Cortex of kidney (tissue), 1 donor: Measurements from ENCODE around the gene FGGY.

ENCODE experiments used
- DNase-seq: peaks from one replicate; lab custom pipeline; 2025; lab: John Stamatoyannopoulos, UW

The FGGY gene

DNA sequence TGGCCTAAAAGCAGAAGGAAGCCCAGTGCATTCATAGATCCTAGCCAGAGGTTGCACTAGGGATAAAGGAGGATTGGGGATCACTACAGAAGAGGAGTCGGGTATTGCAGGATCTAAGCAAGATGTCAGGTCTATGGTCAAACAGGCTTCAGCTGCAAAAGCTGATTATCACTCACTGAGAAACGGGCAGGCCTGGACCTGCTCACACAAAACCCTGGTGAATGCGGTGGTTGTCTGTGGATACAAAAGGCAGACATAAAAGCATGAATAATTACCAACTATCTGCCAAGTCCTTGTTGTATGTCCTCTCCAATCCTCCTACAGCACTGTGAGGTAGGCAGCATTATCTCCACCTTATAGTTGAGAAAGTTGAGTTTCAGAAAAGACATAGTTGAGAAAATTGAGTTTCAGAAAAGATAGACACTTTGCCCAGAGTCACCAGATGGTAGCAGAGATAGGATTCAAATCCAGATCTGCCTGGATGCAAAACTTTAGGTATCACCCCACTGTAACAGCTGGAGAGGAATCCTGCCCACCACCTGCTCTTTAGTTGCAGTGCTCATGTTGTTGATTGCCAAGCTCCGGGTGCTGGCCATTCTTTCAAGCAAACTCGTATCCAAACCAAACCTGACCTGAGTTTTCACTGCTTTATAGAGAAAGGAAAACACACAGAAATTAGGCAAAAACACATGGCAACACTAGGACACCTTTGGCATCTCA, 468.3 kb downstream of the FGGY start:
- no peak for DNase-seq

DNA sequence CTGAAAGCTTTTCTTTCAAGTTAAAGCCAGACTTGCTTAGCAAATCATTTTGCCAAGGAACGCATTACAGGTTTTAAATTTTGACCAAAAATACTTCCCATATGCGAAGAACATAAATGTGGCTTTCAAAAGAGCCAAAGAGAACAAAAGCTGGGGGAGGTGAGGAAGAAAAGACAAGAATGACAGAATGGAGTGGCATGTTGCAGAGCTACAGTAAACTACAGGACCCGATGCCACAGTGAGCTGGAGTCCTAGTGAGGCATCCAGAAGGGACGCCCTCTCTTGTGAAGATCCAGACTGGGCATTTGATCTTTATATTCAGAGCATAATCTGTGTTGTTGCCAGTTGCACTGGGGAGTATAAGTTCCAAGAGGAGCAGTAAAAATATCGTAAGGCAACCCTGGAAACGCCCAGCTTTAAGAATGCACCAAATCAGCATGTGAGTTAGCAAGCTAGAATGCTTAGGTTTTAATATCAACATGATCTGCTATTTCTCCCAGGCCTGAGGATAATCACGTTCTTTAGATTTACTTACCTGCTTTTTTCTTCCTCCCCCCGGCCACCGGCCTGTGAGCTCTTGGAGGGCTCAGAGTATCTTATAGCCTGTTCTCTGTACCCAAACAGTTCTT, 469.4 kb downstream of the FGGY start:
- DNase-seq: no peak

DNA sequence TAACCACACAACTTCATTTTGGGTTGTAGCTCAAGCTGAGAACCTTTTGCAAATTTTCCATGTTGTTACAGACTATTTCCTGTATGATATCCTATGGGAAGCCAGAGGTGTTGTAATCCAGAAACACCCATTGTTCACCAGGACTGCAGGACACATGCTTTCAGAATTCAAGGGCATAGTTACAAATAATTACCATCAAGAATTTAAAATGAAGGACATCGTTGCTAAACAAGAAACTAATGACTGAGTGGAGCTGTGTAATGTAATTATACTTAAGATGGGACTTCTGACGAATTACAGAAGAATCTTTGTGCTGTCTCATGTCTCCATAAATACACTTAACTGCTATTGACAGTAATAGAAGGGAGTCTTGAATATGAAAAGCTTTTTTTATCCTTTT, 470.2 kb downstream of the FGGY start:
- no peak for DNase-seq

DNA sequence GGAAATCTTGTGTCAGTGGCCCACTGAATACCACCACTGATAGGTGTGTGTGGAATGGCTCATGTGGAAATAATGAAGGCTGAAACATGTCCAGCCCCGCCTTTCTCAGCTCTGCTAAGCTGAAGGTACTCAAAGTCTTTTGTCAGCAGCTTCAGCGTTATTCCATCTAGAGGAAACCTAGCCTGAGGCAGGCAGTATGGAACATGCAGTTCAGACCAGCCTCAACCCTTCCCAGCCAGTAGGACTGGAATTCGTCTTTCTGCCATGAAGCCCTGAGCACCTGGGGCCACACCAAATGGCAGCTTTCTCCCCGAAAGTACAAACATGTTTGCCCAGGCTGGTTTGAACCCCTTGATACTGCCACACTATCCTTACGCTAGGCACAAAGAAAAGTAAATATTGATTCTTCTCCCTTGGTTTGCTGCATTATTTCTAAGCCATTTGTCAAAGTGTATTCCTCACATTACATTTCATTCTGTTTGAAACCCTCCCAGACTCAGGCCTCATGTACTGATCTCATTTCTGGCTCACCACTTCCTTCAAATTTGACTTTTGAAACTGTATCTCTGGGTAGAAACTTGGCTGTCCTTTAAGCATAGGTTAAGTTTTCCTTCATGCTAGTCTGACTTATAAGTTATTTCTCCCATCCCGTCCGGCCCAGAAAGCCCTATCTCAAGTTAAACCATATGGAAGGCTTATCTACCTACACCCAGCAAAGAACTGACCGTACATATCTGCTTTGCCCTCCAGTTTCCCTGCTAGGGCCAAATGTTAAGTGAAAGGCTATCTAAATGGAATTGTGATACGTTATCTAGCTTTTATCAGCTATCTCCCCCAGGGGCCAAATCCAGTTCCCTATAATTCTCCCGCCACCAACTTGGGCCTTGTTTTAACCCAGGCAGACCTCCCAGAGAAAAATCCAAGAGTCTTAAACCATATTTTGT, 472.2 kb downstream of the FGGY start:
- no peak for DNase-seq

DNA sequence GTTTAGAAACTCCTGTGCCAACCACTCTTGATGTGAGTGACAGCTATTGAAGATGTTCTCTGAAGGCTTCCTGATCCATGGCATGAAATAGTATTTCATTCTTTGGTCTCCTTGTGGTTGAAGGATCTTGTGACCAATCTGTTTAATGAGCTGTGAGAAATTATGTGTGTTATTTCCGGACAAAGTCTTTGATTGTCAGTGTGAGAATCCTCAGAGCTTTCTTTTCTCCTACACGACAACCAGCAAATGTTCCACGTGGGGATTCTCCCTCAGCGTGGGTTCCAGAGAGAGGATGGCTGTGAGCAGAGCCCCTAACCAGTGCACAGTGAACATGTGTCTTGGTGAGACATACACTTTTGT, 472.8 kb downstream of the FGGY start:
- DNase-seq: no peak

DNA sequence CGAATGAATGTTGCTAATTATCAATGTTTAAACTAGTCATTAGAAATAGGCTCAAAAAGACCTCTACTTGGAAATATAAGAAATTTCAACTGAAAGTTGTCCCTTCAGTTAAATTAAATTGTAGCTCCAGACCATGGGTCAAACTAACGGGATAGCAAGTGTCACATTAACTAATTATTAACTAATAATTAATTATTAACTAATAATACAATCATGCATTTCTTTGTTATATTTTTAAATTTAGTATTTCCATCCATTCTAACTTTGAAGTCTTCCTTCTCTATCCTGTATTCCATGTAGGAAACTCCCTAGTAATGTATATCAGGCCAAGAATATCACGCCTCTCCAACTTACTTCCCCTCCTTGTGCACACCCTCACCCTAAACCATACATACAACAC, 474.5 kb downstream of the FGGY start:
- no peak for DNase-seq

DNA sequence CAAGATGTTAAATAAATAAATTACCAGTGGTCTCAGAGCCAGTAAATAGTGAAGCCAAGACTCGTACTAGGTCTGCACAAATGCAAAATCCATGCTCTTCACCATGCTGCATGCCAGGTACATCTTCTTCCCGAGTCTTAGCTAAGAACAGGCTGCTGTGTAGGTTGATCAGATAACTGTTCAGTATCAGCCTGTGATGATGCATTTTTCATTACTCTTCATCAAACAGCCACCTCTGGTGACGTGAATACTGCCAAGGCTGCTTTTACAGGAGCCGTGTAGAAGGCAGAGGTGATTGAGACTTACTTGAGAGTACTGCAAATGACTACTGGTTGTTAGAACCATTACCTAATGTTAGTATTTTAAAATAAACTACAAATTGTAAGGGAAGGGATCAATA, 478.6 kb downstream of the FGGY start:
- DNase-seq: no peak

DNA sequence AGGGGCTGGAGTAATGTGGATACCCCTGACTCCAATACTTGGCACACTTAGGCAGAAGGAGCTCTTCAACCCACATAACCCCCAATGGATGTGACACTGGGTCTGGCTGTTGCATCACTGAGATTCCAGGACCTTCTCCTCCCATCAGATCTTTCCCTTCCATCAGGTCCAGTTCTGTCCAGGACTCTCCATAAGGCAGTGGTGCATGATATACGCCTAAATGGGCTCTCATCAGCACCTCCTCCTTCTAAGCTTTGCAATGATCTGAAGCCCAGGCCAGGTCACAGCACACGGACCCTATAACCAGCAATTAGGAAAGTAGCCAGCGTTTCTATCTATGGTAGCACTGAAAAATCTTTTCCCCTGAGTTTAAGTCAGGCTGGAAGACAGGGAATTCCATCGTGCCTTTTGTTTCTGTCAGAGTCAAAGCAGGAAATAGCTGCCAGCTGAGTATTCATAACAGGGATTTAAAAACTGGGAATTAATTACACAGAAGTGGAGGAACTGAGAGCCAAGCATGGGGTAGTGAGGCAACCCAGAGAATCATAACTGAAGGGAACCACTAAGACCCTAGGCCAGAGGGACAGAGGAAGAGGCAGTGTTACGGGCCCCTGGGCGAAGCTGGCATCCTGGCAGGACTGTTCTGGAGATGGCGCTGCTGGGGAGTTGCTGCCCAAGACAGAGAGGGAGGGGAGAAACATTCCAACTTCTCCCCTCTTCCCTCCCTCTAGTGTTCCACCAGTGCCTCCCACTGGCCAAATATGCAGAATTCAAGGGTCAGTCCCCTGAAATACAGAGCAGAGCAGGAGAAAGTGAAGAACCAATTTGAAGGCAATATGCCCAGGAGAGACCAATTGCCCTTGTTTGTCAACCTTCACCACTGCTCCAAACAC, 480.3 kb downstream of the FGGY start:
- no peak for DNase-seq

DNA sequence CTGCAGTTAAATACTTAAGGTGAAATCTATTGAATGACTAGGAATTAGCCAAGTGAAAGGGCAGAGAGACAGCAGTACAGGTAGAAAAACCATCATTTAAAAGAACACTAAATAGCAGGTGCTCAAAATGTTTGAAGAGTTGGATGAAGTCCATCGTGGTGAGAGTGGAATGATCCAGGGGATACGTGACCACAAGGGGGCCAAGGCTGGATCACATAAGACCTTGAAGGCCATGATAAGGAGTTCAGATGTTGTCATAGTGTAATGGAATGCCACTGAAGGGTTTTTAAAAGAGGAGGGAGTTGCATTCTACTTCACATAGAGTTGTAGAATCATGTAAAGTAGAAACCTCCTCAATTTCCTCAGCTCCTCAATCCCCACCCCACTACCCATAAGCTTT, 483.1 kb downstream of the FGGY start:
- no peak for DNase-seq

DNA sequence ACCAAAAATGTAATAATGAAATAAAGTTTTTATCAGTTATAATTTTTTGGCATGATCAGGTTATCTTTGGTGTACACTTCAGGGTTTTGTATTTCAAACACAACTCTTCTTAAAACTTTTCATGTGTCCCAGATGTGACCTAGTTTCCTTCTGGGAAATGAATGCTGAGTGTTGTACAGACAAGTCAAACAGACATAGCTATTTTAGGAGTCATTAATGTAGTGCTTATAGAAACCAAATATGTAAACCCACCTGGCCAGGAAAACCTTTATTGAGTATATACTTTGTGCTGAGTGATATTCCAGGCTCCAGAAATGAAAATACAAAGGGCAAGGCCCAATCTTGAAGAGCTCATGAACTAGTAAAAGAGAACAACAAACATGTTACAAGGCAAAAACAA, 491.9 kb downstream of the FGGY start:
- DNase-seq: no peak

DNA sequence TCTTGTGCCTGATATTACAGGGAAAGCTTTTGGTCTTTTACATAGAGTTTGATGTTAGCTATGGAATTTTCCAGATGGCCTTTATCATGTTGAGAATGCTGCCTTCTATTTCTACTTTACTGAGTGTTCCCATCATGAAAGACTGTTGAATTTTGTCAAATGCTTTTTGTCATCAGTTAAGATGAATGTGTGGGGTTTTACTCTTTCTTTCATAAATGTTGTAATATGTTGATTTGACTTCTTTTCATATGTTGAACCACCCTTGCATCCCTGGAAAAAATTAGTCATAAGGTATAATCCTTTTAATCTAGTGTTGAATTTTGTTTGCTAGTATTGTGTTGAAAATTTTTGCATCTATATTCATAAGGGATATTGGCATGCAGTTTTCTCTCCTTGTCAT, 501.7 kb downstream of the FGGY start:
- no peak for DNase-seq

DNA sequence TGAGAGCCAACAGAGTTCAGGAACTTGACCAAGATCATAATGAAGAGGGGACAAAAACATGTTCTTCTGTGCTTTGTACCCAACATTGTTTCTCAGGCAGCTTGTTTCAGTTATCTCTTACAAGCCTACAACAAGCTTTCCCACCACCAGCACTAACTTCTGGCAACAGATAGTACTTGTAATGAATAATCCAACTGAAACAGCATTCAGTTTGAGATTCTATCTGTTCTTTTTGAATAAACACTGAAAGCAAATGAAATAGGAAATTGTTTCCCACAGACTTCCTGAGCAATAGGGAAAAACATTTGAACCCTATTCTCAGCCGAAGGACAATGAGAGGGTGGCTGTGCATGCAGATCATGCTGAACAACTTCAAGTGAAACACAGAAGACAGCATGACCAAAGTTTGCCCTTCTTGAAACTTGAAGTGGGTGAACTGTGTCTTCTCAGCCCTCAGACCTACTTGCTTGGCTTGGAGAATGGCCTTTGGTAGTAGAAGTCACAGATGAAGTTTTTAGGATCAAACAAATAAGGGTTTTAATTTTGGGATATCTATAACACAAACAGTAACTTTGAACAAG, 506.7 kb downstream of the FGGY start:
- no peak for DNase-seq

DNA sequence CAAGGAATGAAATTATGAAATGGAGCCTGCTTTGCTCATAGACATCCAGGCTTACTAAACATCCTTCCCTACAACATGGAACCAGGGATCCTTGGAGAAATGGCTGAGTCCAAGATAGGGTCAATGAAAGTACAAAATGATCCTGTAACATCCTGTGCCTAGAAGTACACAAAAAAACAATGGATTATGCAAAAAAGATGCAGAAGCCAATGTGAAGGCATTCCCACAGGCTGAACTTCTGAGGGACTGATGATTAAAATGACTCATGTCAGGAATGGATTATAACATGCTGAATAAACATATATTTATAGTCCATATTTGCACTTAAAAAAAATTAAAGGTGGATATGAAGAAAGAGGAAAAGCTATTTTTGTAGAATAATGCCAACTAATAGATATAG, 507.4 kb downstream of the FGGY start:
- no peak for DNase-seq

DNA sequence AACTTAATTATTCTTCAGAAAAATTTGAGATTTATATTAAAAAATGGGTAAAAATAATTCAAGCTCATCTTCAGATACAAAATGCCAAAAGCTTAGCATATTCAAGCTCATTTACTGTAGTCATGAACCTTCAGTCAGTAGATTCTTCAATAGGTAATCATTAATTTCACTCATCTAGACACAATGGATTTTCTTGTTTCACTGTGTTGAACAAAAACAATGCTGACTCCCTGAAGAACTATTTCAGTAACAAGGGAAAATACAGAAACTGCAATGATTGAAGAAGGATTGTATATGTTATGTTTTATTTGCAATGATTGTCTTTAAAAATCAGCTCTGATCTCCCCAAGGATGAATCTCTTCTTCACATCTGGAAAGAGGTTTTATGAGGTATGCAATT, 508.7 kb downstream of the FGGY start:
- no peak for DNase-seq
